GM12878 (cell line): ENCODE data around the gene KIRREL3. TPM values are rescaled to one million over a fixed set of nuclear protein-coding genes. Genes with fewer than 3 reads are reported as not detected.

Experiments
- ATAC-seq: fragments of 200-7000 bp; cut with Tn5 transposase; 3 replicates; pipeline ENCODE4 v1.9.1; 2020; ENCODE audit warnings: mild to moderate bottlenecking, moderate library complexity
- BruUV-seq: library from RNA; stranded (reverse); fragments of 400-500 nt; replicated peaks from 2 replicates; lab custom pipeline; 2021; lab: Mats Ljungman, UMichigan
- CTCF ChIA-PET: fragments of 300-600 bp; sonication (Branson Sonifier 250); formaldehyde crosslinking; extraction: SDS; loops from one replicate; lab custom pipeline; 2021; ENCODE audit warnings: inconsistent platforms; lab: Yijun Ruan, JAX
- POLR2A ChIA-PET: fragments of 350-600 bp; formaldehyde crosslinking; extraction: SDS; loops from one replicate; lab custom pipeline; 2021; ENCODE audit warnings: inconsistent platforms; lab: Charles Lee
- RAD21 ChIA-PET: fragments of 300-600 bp; sonication (Branson Sonifier 250); formaldehyde crosslinking; loops from one replicate; lab custom pipeline; 2023; ENCODE audit warnings: antibody characterized with exemption; ENCODE audit not compliant: unreplicated experiment; lab: Charles Lee
- SMC1A ChIA-PET: fragments of 300-600 bp; sonication (Branson Sonifier 250); formaldehyde crosslinking; loops from one replicate; lab custom pipeline; 2023; ENCODE audit not compliant: unreplicated experiment, uncharacterized antibody; lab: Charles Lee
- DNase-seq: peaks from one replicate; pipeline ENCODE4 v3.0.0-alpha.2; 2011; ENCODE audit warnings: low read depth, low spot score
- FAIRE-seq: peaks from 3 replicates; lab custom pipeline; 2011; peaks lifted over from hg19 to GRCh38; lab: Jason Lieb, UNC
- H2AFZ ChIP-seq: 2 replicates; pipeline ENCODE4 v1.6.0; 2011; ENCODE audit warnings: low read depth, low read length, control low read depth; ENCODE audit not compliant: control insufficient read depth
- H3K27ac ChIP-seq: 2 replicates; pipeline ENCODE4 v1.5.1; 2011; ENCODE audit warnings: control low read depth; ENCODE audit not compliant: control insufficient read depth, insufficient read depth
- H3K27me3 ChIP-seq, 2 experiments: replicated peaks in 1 of 2; 2 replicates each; pipeline versions ENCODE4 v1.6.0 to v1.6.1; 2011; ENCODE audit warnings: low read length in 1 of 2; ENCODE audit not compliant: control insufficient read depth in 2 of 2, insufficient read depth in 2 of 2
- H3K36me3 ChIP-seq, 2 experiments: 2 replicates each; pipeline ENCODE4 v1.5.1; 2011; ENCODE audit warnings: low read length in 1 of 2; ENCODE audit not compliant: control insufficient read depth in 2 of 2, insufficient read depth in 2 of 2
- H3K4me1 ChIP-seq: 2 replicates; pipeline ENCODE4 v1.6.1; 2011; ENCODE audit warnings: mild to moderate bottlenecking, low read length, moderate library complexity, mixed read lengths; ENCODE audit not compliant: control insufficient read depth, insufficient read depth
- H3K4me2 ChIP-seq: 2 replicates; pipeline ENCODE4 v1.6.0; 2011; ENCODE audit warnings: control low read depth; ENCODE audit not compliant: control insufficient read depth, insufficient read depth
- H3K4me3 ChIP-seq: fragments of 200-600 bp; sonication (generic); 2 replicates; pipeline ENCODE4 v1.5.1; 2016
- H3K79me2 ChIP-seq: 2 replicates; pipeline ENCODE4 v1.6.0; 2011; ENCODE audit warnings: low read length; ENCODE audit not compliant: control insufficient read depth, insufficient read depth
- H3K9ac ChIP-seq: 2 replicates; pipeline ENCODE4 v1.8.0; 2011; ENCODE audit warnings: low read length, control low read depth, mixed read lengths; ENCODE audit not compliant: control insufficient read depth, insufficient read depth
- H3K9me3 ChIP-seq: replicated peaks from 3 replicates; pipeline ENCODE4 v1.5.1; 2011; ENCODE audit warnings: mild to moderate bottlenecking, low read length; ENCODE audit not compliant: control insufficient read depth, insufficient read depth
- H4K20me1 ChIP-seq: 2 replicates; pipeline ENCODE4 v1.6.0; 2011; ENCODE audit not compliant: control insufficient read depth, insufficient read depth
- IRF4 ChIP-seq: IDR thresholded peaks from 2 replicates; pipeline ENCODE4 v1.6.1; 2011; ENCODE audit warnings: low read depth, low read length
- KDM1A ChIP-seq: fragments of 200-600 bp; sonication (generic); IDR thresholded peaks from 2 replicates; pipeline ENCODE4 v1.6.1; 2016; ENCODE audit warnings: borderline replicate concordance
- YY1 ChIP-seq: IDR thresholded peaks from 2 replicates; pipeline ENCODE4 v1.6.1; 2011; ENCODE audit warnings: low read depth, mild to moderate bottlenecking, low read length
- ZBTB40 ChIP-seq: fragments of 450-650 bp; IDR thresholded peaks from 2 replicates; pipeline ENCODE4 v1.6.1; 2016; ENCODE audit warnings: mild to moderate bottlenecking, moderate library complexity, borderline replicate concordance
- WGBS: methylation state at CpG from one replicate; pipeline ENCODE4 v1.1.6; 2016; ENCODE audit warnings: low lambda C conversion rate; ENCODE audit not compliant: insufficient replicate concordance, insufficient coverage; ENCODE audit errors: missing lambda C conversion rate; 5-methylcytosine and 5-hydroxymethylcytosine counted together
- in situ Hi-C: fragments of 300-500 bp; cut with MboI; formaldehyde crosslinking; loops from 9 replicates; pipeline ENCODE4 v1.14.3; 2018; ENCODE audit warnings: mixed read lengths
- intact Hi-C: fragments of 100-400 bp; cut with micrococcal nuclease; formaldehyde crosslinking; loops from one replicate; pipeline ENCODE4 v1.14.2; 2022; ENCODE audit not compliant: unreplicated experiment
- polyA plus RNA-seq, 11 experiments: library from polyadenylated mRNA; depleted of rRNA in 4 of 11; unstranded in 6 of 11; stranded (reverse) in 5 of 11; fragments of >200 nt; fragmentation: Nextera tagmentation in 4 of 11; fragmentation: Illumina TruSeq in 1 of 11; extraction: Ambion mirVana in 4 of 11; extraction: Trizol in 1 of 11; gene quantifications; 1 replicate in 1 of 11; 2 replicates in 10 of 11; pipeline versions ENCODE4 v1.2.1 to v1.2.3, GENCODE V29; 2011 to 2016; ENCODE audit warnings: inconsistent platforms in 2 of 11, missing spikeins in 2 of 11, low read depth in 1 of 11
- total RNA-seq, 4 experiments: library from RNA; depleted of rRNA in 3 of 4; stranded (reverse); fragments of >200 nt in 3 of 4; fragmentation: Illumina TruSeq in 1 of 4; extraction: Trizol in 1 of 4; gene quantifications; 2 replicates each; pipeline versions ENCODE4 v1.2.1 to v1.2.3, GENCODE V29; 2013 to 2021

The KIRREL3 gene
- total and polyA plus RNA-seq, 10 of the 15 experiments (the other 5 are each of a cell fraction or from before 2014, with no cell fraction given): under 0.01 TPM; not detected in 9

- no peaks in the 10 kb centered on the region for H3K4me1 ChIP-seq
- 34% methylated on average over 2 of the region's 2 CpGs for WGBS
- H3K4me3 ChIP-seq: no peak overlapping the region
- H3K27ac ChIP-seq: no peak overlapping the region
- POLR2A ChIA-PET: no interaction called here
- intact Hi-C loops (no loop called here), in situ Hi-C loops (no loop called here)
- peaks cover 2 to 4% of the 10 kb centered on the region in 2 experiments; a peak in 2 of 4 replicates for H3K27me3 ChIP-seq
- no peak overlapping the region for H3K4me2 ChIP-seq
- FAIRE-seq (no peak), DNase-seq (no peak), ATAC-seq (no peak)
- no peaks in the 10 kb centered on the region for H3K36me3 ChIP-seq
- no peaks in the 10 kb centered on the region for H3K79me2 ChIP-seq
- CTCF ChIA-PET: interaction anchor here (1.1 kb wide), 1 partner anchor 9 kb away, joined by 3 read pairs; no protein-coding TSS in a partner anchor
- H3K9me3 ChIP-seq: no peaks in the 10 kb centered on the region
- H2AFZ ChIP-seq: no peak overlapping the region
- H4K20me1 ChIP-seq: no peaks in the 10 kb centered on the region
- SMC1A ChIA-PET: interaction anchor here (1.5 kb wide), 1 partner anchor 12 kb away, joined by 3 read pairs; no protein-coding TSS in a partner anchor
- RAD21 ChIA-PET: no interaction called here
- no peak overlapping the region for H3K9ac ChIP-seq
- TF ChIP-seq YY1 (no peak), IRF4 (no peak), ZBTB40 (no peak), KDM1A (no peak)
- no TSS peak for BruUV-seq
Observed at GRCh38 chr11:126660761-126661425, 339.7 kb downstream of the KIRREL3 start.
